HEK293T (cell line): Measurements from ENCODE around the gene GLIPR2.

Source experiments
- CTCF ChIA-PET: fragments of 350-600 bp; formaldehyde crosslinking; extraction: SDS; loops from one replicate; lab custom pipeline; 2021; ENCODE audit warnings: antibody characterized with exemption, inconsistent platforms; lab: Yijun Ruan, JAX
- POLR2A ChIA-PET: fragments of 350-600 bp; formaldehyde crosslinking; extraction: SDS; loops from one replicate; lab custom pipeline; 2020; ENCODE audit warnings: antibody characterized with exemption, inconsistent platforms; lab: Yijun Ruan, JAX
- DNase-seq: peaks from one replicate; pipeline ENCODE4 v3.0.0; 2012; ENCODE audit warnings: mixed read lengths; ENCODE audit errors: extremely low spot score
- ARNT ChIP-seq: fragments of 450-650 bp; IDR thresholded peaks from 2 replicates; pipeline ENCODE4 v1.6.1; 2017; ENCODE audit warnings: mild to moderate bottlenecking
- BHLHE40 ChIP-seq: fragments of 450-650 bp; IDR thresholded peaks from 2 replicates; pipeline ENCODE4 v1.6.1; 2016; ENCODE audit warnings: mild to moderate bottlenecking, moderate library complexity, borderline replicate concordance
- CTBP1 ChIP-seq: fragments of 450-650 bp; IDR thresholded peaks from 2 replicates; pipeline ENCODE4 v1.6.1; 2016; ENCODE audit warnings: borderline replicate concordance
- ELF4 ChIP-seq: fragments of 450-650 bp; IDR thresholded peaks from 2 replicates; pipeline ENCODE4 v1.6.1; 2017; ENCODE audit warnings: antibody characterized with exemption
- FOXA1 ChIP-seq: fragments of 450-650 bp; IDR thresholded peaks from 2 replicates; pipeline ENCODE4 v1.6.1; 2016; ENCODE audit warnings: mild to moderate bottlenecking
- FOXK2 ChIP-seq: fragments of 450-650 bp; IDR thresholded peaks from 2 replicates; pipeline ENCODE4 v1.6.1; 2016; ENCODE audit warnings: mild to moderate bottlenecking
- FOXM1 ChIP-seq: fragments of 450-650 bp; IDR thresholded peaks from 2 replicates; pipeline ENCODE4 v1.6.1; 2017; ENCODE audit warnings: mild to moderate bottlenecking, borderline replicate concordance
- HDGF ChIP-seq: fragments of 450-650 bp; IDR thresholded peaks from 2 replicates; pipeline ENCODE4 v1.6.1; 2017; ENCODE audit warnings: antibody characterized with exemption, borderline replicate concordance
- L3MBTL2 ChIP-seq: fragments of 450-650 bp; conservative IDR thresholded peaks from 2 replicates; pipeline ENCODE4 v1.6.1; 2016; ENCODE audit warnings: mild to moderate bottlenecking
- LEF1 ChIP-seq: fragments of 450-650 bp; IDR thresholded peaks from 2 replicates; pipeline ENCODE4 v1.6.1; 2017; ENCODE audit warnings: mild to moderate bottlenecking, borderline replicate concordance
- NFRKB ChIP-seq: fragments of 450-650 bp; IDR thresholded peaks from 2 replicates; pipeline ENCODE4 v1.6.1; 2016; ENCODE audit warnings: mild to moderate bottlenecking, moderate library complexity
- PKNOX1 ChIP-seq: fragments of 450-650 bp; IDR thresholded peaks from 2 replicates; pipeline ENCODE4 v1.6.1; 2016
- SP1 ChIP-seq: fragments of 450-650 bp; IDR thresholded peaks from 2 replicates; pipeline ENCODE4 v1.6.1; 2017
- SUZ12 ChIP-seq: fragments of 450-650 bp; IDR thresholded peaks from 2 replicates; pipeline ENCODE4 v1.6.1; 2016; ENCODE audit warnings: mild to moderate bottlenecking
- TARDBP ChIP-seq: fragments of 450-650 bp; IDR thresholded peaks from 2 replicates; pipeline ENCODE4 v1.6.1; 2016
- ZNF384 ChIP-seq: fragments of 450-650 bp; IDR thresholded peaks from 2 replicates; pipeline ENCODE4 v1.6.1; 2016

The GLIPR2 gene

GRCh38 chr9:36118706-36119105 lies 17.8 kb upstream of the GLIPR2 start:
- ChIA-PET CTCF (interaction anchor here (2.5 kb wide), 1 partner anchor 17 kb away, joined by 8 read pairs; no protein-coding TSS in a partner anchor), POLR2A (no interaction called here)
- no peak for TF ChIP-seq FOXA1
- TF ChIP-seq HDGF, result no peak
- TF ChIP-seq SP1, result no peak
- TF ChIP-seq TARDBP, result no peak
- TF ChIP-seq NFRKB, result no peak
- TF ChIP-seq L3MBTL2, result no peak
- no peak for DNase-seq

DNA sequence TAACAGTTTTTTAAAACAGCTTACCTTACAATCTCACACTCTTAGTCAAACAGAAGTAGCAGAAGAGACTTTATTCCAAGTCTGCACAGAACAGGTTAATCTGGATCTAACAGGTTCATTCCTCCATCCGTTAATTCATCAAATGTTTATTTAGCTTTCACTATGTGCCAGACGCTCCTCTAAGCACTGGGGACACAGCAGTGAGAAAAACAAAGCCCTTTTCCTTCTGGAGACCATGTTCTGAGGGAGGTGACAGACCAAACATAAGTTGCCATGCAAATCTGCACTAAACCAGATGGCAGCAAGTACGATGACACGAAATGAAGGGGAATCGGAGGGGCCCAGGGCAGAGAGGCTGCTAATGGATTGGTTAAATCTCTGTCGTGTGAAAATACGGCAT lies 17.1 kb upstream of the GLIPR2 start:
- POLR2A ChIA-PET, result no interaction called here
- DNase-seq, result no peak
- CTCF ChIA-PET, result interaction anchor here (2.5 kb wide), 1 partner anchor 18 kb away, joined by 8 read pairs; no protein-coding TSS in a partner anchor
- TF ChIP-seq HDGF (no peak), LEF1 (no peak), ARNT (no peak)

GRCh38 chr9:36120705-36121104 lies 15.8 kb upstream of the GLIPR2 start:
- TF ChIP-seq HDGF (no peak), BHLHE40 (no peak), ELF4 (no peak), SUZ12 (no peak), FOXA1 (no peak), LEF1 (no peak), ZNF384 (no peak), SP1 (no peak), FOXM1 (no peak), PKNOX1 (no peak), L3MBTL2 (no peak), TARDBP (no peak), FOXK2 (no peak)
- DNase-seq, result no peak
- POLR2A ChIA-PET, result no interaction called here
- CTCF ChIA-PET, result no interaction called here

GRCh38 chr9:36121971-36122370 lies 14.6 kb upstream of the GLIPR2 start:
- POLR2A ChIA-PET, result no interaction called here

DNA sequence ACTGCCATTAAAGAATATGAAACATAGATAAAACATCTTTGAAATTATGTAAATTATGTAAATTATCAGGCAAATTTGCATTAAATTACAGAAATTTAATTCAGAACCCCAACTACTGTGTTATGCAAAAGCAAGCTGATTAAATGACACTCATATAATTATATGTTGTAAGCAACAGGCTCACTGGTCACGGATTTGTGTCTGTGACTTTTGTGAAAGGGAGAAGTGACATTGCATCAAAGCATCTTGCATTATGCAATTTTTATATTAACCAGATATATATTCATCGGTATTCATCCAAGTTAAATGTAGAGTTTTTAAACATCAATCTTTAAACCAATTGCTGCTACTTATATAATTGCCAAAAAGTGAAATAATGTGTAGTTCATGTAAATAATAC lies 13.0 kb upstream of the GLIPR2 start:
- no peak for DNase-seq
- no peak for TF ChIP-seq HDGF
- ChIA-PET CTCF (interaction anchor here (0.6 kb wide), 1 partner anchor 164 kb away, joined by 3 read pairs; no protein-coding TSS in a partner anchor), POLR2A (no interaction called here)

More at GRCh38 chr9:36121971-36122370, 14.6 kb upstream of the GLIPR2 start:
- DNase-seq, result no peak
- TF ChIP-seq LEF1, result no peak
- no peak for TF ChIP-seq PKNOX1
- no peak for TF ChIP-seq ARNT
- no peak for TF ChIP-seq SUZ12
- TF ChIP-seq NFRKB, result no peak
- TF ChIP-seq BHLHE40, result no peak
- TF ChIP-seq FOXA1, result no peak
- TF ChIP-seq FOXK2, result no peak
- no peak for TF ChIP-seq ZNF384
- TF ChIP-seq L3MBTL2, result no peak
- no peak for TF ChIP-seq CTBP1
- TF ChIP-seq FOXM1, result no peak
- TF ChIP-seq HDGF, result no peak
- no peak for TF ChIP-seq SP1
- TF ChIP-seq ELF4, result no peak
- no peak for TF ChIP-seq TARDBP
- CTCF ChIA-PET, result no interaction called here

GRCh38 chr9:36125062-36125855 lies 11.3 kb upstream of the GLIPR2 start:
- ChIA-PET POLR2A (no interaction called here), CTCF (no interaction called here)
- no peak for DNase-seq
- TF ChIP-seq TARDBP (no peak), FOXA1 (no peak), FOXM1 (no peak), BHLHE40 (no peak), ZNF384 (no peak)

GRCh38 chr9:36126016-36126730 lies 10.4 kb upstream of the GLIPR2 start:
- ChIA-PET POLR2A (no interaction called here), CTCF (no interaction called here)
- no peak for DNase-seq
- TF ChIP-seq TARDBP (no peak), NFRKB (no peak), FOXA1 (no peak), CTBP1 (no peak), ARNT (no peak), FOXK2 (no peak), LEF1 (no peak), ZNF384 (no peak), FOXM1 (no peak), ELF4 (no peak), L3MBTL2 (no peak), SUZ12 (no peak), BHLHE40 (no peak), SP1 (no peak), PKNOX1 (no peak), HDGF (no peak)
